T-helper 22 cell (primary cell): Measurements from ENCODE around the gene HRH3.
A peak's percentile ranks its signal among the peaks of the same experiment; 100 is the strongest.

Source experiments
- DNase-seq: peaks from one replicate; pipeline ENCODE4 v3.0.0-alpha.2; 2020; ENCODE audit warnings: low read depth

HRH3 gene

DNA sequence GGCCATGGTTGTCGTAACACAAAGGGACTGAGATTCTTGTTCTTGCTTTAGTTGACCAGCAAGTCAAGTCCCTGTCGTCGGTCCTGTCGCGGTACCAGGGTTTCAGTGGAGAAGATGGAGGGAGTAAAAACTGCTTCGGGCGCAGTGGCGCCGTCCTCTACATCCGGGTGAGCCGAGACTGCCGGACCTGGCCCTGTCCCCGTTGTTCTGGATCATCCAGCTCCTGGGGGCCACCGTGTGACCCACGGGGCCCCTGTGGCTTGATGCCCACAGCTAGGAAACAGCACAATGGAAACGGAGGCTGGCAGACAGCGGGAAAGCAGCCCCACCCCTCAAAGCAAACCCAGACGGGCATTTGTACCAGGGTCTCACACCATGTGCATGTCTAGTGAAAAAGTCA, 22.3 kb downstream of the HRH3 start:
- DNase-seq, result no peak

DNA sequence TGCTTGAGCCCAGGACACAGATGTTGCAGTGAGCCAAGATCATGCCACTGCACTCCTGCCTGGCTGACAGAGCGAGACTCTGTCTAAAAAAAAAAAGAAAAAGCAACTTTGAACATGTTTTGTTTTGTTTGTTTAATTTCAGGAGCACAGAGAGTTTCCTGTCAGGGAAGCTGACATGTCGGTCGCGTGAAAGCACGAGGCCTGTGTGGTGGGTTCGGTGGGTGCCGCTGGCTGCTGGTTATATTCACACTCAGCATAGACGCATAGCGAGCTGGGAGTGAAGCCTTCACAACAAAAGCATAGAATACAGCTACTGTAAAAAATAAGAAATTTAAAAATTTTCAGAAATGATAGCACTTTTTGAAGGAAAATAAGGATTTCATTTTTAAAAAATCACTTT, 22.8 kb downstream of the HRH3 start:
- no peak for DNase-seq

DNA sequence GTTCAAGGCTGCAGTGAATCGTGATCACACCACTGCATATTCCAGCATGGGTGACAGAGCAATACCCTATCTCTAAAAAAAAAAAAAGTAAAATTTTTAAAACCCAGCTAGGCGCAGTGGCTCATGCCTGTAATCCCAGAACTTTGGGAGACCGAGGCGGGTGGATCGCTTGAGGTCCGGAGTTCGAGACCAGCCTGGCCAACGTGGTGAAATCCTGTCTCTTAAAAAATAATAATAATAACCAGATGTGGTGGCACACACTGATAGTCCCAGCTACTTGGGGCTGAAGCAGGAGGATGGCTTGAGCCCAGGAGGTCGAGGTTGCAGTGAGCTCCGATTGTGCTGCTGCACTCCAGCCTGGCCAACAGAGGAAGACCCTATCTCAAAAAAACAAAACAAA, 23.8 kb downstream of the HRH3 start:
- no peak for DNase-seq

DNA sequence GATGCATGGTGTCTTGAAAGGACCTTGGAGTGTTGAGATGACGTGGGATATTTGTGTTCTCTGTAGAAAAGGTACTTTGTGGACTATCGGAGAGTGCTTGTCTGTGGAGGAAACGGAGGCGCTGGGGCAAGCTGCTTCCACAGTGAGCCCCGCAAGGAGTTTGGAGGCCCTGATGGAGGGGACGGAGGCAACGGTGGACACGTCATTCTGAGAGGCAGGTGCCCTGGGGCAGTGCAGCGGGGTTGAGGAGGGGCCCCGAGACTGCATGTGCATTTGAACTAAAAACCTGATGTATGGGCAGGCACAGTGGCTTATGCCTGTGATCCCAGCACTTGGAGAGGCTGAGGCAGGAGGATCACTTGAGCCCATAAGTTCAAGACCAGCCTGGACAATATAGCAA, 24.3 kb downstream of the HRH3 start:
- DNase-seq, result no peak

GRCh38 chr20:62195075-62195405, 25.0 kb downstream of the HRH3 start:
- no peak for DNase-seq

DNA sequence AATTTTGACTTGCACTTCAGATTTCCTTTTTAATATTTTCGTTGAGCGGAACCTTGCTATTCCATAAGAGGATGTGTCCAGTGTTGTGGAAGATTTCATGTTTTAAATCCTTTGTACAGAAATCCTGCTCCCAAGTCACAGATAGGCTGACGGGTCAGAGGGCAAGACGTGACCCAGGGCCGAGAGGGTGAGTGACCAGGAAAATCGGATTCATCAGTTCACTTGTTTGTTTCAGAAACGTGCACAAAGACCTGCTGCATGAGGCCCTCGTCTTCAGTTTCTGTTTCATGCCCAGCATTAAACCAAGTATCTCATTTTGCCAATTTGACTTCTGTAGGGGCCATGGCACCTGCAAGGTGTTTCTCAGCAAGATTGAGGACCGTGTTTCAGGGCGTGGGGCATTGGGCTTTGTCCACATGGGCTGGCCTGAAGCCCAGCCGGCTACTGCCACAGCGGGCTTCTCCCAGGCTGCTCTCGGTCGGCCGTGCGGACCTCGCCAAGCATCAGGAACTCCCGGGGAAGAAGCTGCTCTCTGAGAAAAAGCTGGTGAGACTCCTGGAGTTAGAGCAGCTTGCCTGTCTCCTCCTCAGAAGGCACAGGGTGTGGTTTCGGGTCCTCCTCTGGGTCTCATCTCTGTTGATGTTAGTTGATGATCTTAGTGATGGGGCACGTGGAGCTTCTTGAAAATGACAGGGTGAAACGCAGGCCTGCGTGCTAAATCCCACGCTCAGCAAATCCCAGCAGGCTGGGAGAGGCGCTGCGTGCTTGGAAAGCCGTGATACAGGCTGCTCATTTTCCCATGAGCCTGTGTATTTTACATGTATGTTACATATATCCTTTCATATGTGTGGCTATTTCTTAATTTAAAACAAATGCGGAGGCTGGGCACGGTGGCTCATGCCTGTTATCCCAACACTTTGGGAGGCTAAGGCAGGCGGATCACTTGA, 26.7 kb downstream of the HRH3 start:
- no peak for DNase-seq

GRCh38 chr20:62192635-62193034, 27.4 kb downstream of the HRH3 start:
- DNase-seq, result no peak

DNA sequence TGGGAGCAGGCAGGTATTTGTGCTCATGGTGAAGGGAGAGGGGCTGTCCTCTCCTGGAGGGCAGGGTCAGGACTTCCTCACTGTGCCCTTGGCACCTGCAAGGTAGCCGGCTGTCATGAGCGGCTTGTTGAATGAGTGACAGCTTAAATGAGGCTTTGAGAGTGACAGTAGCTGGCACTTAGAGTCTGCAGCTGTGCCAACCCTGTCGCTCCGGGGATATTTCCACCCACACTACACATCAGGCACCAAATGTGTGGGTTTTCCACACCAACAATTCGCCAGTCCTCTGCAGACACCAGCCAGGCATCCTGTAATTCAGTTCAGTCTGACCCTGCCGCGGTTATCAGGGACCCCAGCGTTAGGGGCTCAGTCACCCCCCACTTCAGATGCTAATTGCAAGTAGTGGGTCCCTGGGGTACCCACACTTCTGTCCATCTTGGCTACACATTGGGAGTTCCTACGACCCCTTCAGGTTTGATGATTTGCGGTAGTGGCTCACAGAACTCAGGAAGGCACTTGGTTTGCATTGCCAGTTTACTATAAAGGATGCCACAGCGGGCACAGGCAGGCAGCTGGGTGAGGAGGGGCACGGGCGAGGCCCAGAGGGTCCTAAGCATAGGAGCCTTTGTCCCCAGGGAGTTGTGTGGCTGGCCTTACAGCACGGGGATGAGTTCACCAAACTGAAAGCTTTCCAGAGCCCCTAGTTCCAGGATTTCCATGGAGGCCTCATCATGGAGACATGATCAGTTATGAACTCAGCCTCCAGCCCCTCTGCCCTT, 28.1 kb downstream of the HRH3 start:
- DNase-seq, result no peak

GRCh38 chr20:62190639-62191411, 29.3 kb downstream of the HRH3 start:
- no peak for DNase-seq

DNA sequence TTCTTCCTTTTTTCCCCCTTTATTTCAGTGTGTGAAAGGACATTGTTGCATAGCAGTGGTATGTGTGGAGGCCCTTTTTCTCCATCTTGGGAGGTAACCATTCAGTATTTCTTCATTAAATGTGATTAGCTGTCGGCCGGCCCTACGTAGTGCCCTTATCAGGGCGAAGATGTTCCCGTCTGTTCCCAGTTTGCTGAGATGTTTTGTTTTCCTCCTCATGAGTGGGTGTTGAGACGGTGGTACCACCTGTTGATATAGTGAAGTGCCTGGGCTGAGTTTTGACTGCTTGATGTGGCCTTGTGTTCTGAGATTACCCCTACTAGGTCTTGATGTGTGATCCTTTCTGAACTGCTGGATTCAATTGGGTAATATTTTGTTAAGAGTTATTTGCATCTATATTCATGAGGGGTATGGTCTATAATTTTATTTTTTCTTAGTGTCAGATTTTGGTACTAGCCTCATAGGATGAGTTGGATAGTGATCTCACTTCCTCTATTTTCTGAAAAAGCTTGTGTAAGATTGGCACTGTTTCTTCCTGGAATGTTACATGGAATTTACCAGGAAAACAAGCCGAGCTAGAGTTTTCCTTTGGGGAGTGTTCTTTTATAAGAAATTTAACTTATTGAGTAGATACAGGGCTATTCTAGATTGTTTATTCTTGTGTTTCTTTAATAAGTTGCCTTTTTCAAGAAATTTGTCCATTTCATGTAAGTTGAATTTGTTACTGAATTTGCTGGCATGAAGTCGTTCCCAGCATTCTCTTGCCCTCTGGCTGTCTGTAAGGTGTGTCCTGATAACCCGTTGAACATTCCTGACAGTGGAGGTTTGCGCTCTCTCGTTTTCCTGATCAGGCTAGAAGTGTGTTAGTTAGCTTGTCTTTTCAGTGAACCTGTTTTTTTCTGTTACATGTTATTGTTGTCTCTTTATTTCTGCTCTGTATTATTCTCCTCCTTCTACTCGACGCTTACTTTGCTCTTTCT, 32.9 kb downstream of the HRH3 start:
- no peak for DNase-seq

DNA sequence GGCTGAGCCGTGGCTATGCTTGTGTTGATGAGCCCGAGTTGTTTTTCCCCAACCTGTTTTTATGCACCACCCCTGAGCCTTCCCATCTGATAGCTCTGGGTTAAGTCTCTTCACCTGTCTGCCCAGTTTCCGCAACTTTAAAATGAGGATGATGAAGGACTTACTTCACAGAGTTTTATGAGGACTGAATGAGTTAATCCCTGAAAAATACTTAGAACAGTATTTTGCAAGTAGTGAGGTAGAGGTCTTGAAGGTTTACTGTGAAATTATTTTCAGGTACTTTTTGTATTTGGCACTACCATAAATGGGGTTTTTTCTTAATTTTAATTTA, 34.0 kb downstream of the HRH3 start:
- DNase-seq, result no peak

GRCh38 chr20:62183426-62184142, 36.5 kb downstream of the HRH3 start:
- DNase-seq, result no peak

DNA sequence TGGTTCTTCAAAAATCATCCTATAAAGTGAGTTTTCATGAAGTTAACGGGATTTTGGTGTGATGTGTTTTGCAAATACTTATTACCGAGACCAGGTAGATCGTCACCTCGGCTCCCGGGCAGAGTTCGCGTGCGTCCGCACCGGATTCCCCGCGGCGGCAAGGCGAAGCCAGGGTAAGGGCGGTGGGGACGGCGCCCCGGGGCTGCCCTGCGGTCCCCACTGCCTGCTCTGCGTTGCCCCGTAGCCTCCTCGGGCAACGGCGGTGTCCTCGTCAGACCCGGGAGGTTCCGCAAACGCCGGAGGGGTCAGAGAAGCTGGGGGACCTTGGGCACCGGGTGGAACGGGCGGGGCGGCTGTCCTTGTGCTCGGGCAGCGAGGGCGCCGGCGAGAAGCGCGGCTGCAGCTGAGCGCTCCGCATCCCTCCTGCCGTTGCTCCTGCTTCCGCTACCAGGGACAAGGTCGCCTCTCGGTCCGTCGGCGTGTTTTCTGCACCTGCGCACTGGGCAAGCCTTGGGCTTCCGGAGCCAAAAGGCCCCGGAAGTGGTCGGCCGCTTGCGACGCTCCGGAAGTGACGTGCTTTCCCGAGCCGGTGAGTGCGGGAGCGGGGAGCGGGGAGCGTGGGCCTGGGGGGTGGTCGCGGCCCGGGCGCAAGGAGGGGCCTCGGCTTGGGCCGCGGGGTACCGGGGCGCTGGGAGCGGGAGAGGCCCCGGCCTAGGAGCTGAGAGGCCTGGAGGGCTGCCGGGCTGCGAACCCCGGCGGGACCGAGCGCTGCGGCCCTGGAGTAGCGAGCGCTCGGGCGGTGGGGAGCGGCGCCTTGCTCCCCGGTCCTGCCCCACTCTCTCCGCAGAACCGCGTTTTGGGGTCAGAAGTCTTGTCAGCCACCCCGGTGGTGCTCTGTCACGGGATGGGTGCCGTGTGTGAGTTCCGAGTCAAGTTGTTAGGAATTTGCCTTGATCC, 37.3 kb downstream of the HRH3 start, which contains the start of gene MTG2:
Gene MTG2 (plus strand): TSS at position 560 of the 957 bp plus-strand sequence. CDS start 10,393 bp downstream, outside the sequence.
- peak; percentile 92 for DNase-seq

DNA sequence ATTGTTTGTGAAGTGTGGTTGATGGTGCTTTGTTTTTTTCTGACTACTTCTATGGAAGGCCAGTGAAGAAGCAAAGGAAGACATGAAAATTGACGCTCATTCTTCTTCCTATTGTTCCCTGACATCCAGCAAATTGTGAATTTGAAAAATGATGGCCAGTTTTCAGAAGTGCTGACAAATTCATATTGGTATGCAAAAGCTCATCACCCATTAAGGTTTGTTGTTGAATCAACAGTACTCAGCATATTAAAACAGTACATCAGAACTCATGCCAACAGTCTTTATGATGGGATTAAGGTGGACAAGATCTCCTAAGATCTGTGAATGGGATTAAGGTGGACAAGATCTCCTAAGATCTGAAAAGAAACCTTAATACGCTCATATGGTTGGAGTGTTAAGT, 38.3 kb downstream of the HRH3 start:
- DNase-seq, result no peak

- DNase-seq, result no peak
Measured at GRCh38 chr20:62179162-62179504, 40.9 kb downstream of the HRH3 start.

- DNase-seq, result no peak
Measured at GRCh38 chr20:62178316-62179161, 41.5 kb downstream of the HRH3 start.

DNA sequence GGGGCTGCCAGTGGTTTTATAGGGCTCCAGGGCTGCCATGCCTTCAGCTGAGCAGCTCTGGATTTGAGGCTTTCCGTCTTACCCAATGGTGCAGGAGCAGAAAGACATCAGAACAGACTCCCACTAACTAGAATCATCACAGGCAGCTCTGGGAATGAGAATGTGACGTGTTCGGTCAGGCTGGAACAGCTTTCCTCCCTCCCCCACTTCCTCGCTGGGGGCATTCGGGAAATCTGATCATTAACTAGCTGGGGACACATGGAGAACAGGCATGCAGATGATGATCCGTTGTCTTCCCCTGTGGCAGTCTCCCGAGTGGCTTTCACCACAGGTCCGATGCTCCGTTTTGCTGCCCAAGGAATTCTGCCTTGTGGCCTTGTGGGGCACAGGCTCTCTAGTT, 42.8 kb downstream of the HRH3 start:
- no peak for DNase-seq

GRCh38 chr20:62176866-62177265, 43.2 kb downstream of the HRH3 start:
- no peak for DNase-seq

GRCh38 chr20:62175711-62176110, 44.4 kb downstream of the HRH3 start:
- DNase-seq, result no peak
